Naive thymus-derived CD8-positive, alpha-beta T cell (primary cell): ENCODE measurements around the gene NDUFAF3. TPM values are rescaled to one million over a fixed set of nuclear protein-coding genes. Genes with fewer than 3 reads are reported as not detected.

Source experiments
- ATAC-seq, 2 donors: fragments of 150-1000 bp; cut with Tn5 transposase in 1 of 2; sonication (Bioruptor Pico), chemical (Tn5 transposase) in 1 of 2; 1 replicate in 1 of 2; 2 replicates in 1 of 2; pipeline ENCODE4 v1.10.0; 2021; ENCODE audit warnings: mild to moderate bottlenecking in 2 of 2, moderate library complexity in 2 of 2
- POLR2A ChIA-PET: fragments of 350-600 bp; sonication (Branson Sonifier 250); formaldehyde crosslinking; loops from one replicate; lab custom pipeline; 2021; ENCODE audit warnings: antibody characterized with exemption; lab: Charles Lee
- DNase-seq, 10 donors: peaks; one replicate each; pipeline versions ENCODE4 v3.0.0 to v3.0.0-alpha.2; 2020 to 2022
- H3K27ac Mint-ChIP-seq, 10 donors: one replicate each; pipeline ENCODE4 v1.8.0; 2020 to 2022; ENCODE audit warnings: mild to moderate bottlenecking in 10 of 10, mixed read lengths in 10 of 10, moderate library complexity in 4 of 10, inconsistent platforms in 1 of 10
- H3K27me3 Mint-ChIP-seq, 5 donors: one replicate each; pipeline ENCODE4 v1.8.0; 2021 to 2022; ENCODE audit warnings: mixed read lengths in 5 of 5
- H3K36me3 Mint-ChIP-seq, 3 donors: one replicate each; pipeline ENCODE4 v1.8.0; 2020 to 2022; ENCODE audit warnings: mixed read lengths in 3 of 3, mild to moderate bottlenecking in 2 of 3, inconsistent platforms in 1 of 3
- H3K4me1 Mint-ChIP-seq, 4 donors: one replicate each; pipeline ENCODE4 v1.8.0; 2021 to 2022; ENCODE audit warnings: mixed read lengths in 4 of 4
- H3K4me3 Mint-ChIP-seq, 10 donors: one replicate each; pipeline ENCODE4 v1.8.0; 2020 to 2022; ENCODE audit warnings: mild to moderate bottlenecking in 10 of 10, mixed read lengths in 10 of 10, moderate library complexity in 6 of 10, inconsistent platforms in 1 of 10
- H3K9me3 Mint-ChIP-seq, 9 donors: one replicate each; pipeline ENCODE4 v1.8.0; 2020 to 2022; ENCODE audit warnings: mixed read lengths in 9 of 9, mild to moderate bottlenecking in 3 of 9, inconsistent platforms in 1 of 9, moderate library complexity in 1 of 9
- polyA plus RNA-seq, 3 donors: library from polyadenylated mRNA; unstranded; fragments of 300-500 nt; fragmentation: Illumina TruSeq; gene quantifications; one replicate each; pipeline ENCODE4 v1.2.3, GENCODE V29; 2021
- total RNA-seq, 8 experiments: library from RNA in 2 of 8; stranded (reverse) in 2 of 8; gene quantifications; one replicate each; pipeline ENCODE4 v1.2.3 and lab custom pipeline; 2021 to 2026

The NDUFAF3 gene
- total RNA-seq (10 to 100 TPM; 87.1 to 89.2 TPM), polyA plus RNA-seq (100 to 1,000 TPM; 140 to 226 (median 202) TPM), total RNA-seq (lab: John Stamatoyannopoulos, UW) (27.6 to 60.6 (median 44.8) reads per million in 6 experiments)

- POLR2A ChIA-PET = interaction anchor here (0.5 to 10.8 kb wide), 25 partner anchors 7 to 793 kb away, joined by 3 to 278 read pairs (median 5); partner anchors contain the start of genes ARIH2, DAG1, IMPDH2 and IP6K1
- ATAC-seq (peak; percentile 77 to 83), DNase-seq (peak; percentile 81 to 93 (median 90))
- Mint-ChIP-seq H3K27me3 (peaks cover 0 to 1% (median 0%) of the 10 kb centered on the region in 5 donors), H3K27ac (peak within 1 kb of the TSS; percentile 96 to 99 (median 98)), H3K9me3 (no peaks in the 10 kb centered on the region), H3K36me3 (peaks cover 0 to 31% (median 1%) of the 10 kb centered on the region in 3 donors), H3K4me1 (peaks cover 12 to 65% (median 52%) of the 10 kb centered on the region in 4 donors), H3K4me3 (peak within 1 kb of the TSS; percentile 90 to 99 (median 98))
Measured at GRCh38 chr3:49021813-49022687, at the start of gene NDUFAF3. TSS of gene NDUFAF3 (plus strand) at chr3:49022121. CDS start at chr3:49022145, 24 bp downstream.

GRCh38 chr3:48974076-48974864, 47.7 kb upstream of the NDUFAF3 start:
- no peak overlapping the region for H3K27ac Mint-ChIP-seq
- POLR2A ChIA-PET = interaction anchor here (1.5 kb wide), 1 partner anchor 47 kb away, joined by 5 read pairs; the partner anchor contains the start of gene NDUFAF3
- no peak for DNase-seq
- H3K4me3 Mint-ChIP-seq = no peak overlapping the region
- no peak for ATAC-seq
- H3K36me3 Mint-ChIP-seq = peaks cover 0 to 90% (median 32%) of the 10 kb centered on the region in 3 donors
- no peaks in the 10 kb centered on the region for H3K9me3 Mint-ChIP-seq
- H3K27me3 Mint-ChIP-seq = no peaks in the 10 kb centered on the region
- H3K4me1 Mint-ChIP-seq = peaks cover 0 to 1% (median under 1%) of the 10 kb centered on the region in 4 donors

- Mint-ChIP-seq H3K27ac (peak overlapping the region in 2 of 10 donors; percentile 18 to 68), H3K4me1 (peaks cover 0 to 2% (median 0%) of the 10 kb centered on the region in 4 donors), H3K27me3 (no peaks in the 10 kb centered on the region), H3K36me3 (peaks cover 0 to 88% (median 19%) of the 10 kb centered on the region in 3 donors), H3K4me3 (no peak overlapping the region), H3K9me3 (no peaks in the 10 kb centered on the region)
- no peak for ATAC-seq
- POLR2A ChIA-PET = no interaction called here
- DNase-seq = no peak
Measured at GRCh38 chr3:48979451-48979850, 42.5 kb upstream of the NDUFAF3 start.

GRCh38 chr3:48980295-48980694, 41.6 kb upstream of the NDUFAF3 start:
- ATAC-seq (no peak), DNase-seq (no peak)
- POLR2A ChIA-PET = interaction anchor here (0.6 kb wide), 1 partner anchor 252 kb away, joined by 5 read pairs; no protein-coding TSS in a partner anchor
- Mint-ChIP-seq H3K4me3 (no peak overlapping the region), H3K4me1 (peaks cover 0 to 2% (median 0%) of the 10 kb centered on the region in 4 donors), H3K9me3 (no peaks in the 10 kb centered on the region), H3K27me3 (no peaks in the 10 kb centered on the region), H3K27ac (peak overlapping the region in 1 of 10 donors; percentile 72), H3K36me3 (peaks cover 0 to 88% (median 11%) of the 10 kb centered on the region in 3 donors)

GRCh38 chr3:48982016-48982415, 39.9 kb upstream of the NDUFAF3 start:
- POLR2A ChIA-PET = no interaction called here
- H3K27me3 Mint-ChIP-seq = no peaks in the 10 kb centered on the region
- H3K4me3 Mint-ChIP-seq = no peak overlapping the region
- H3K4me1 Mint-ChIP-seq = peaks cover 0 to 4% (median under 1%) of the 10 kb centered on the region in 4 donors
- ATAC-seq (no peak), DNase-seq (no peak)
- peaks cover 0 to 81% (median 7%) of the 10 kb centered on the region in 3 donors for H3K36me3 Mint-ChIP-seq
- peak overlapping the region in 3 of 10 donors; percentile 51 to 80 (median 60) for H3K27ac Mint-ChIP-seq
- H3K9me3 Mint-ChIP-seq = no peaks in the 10 kb centered on the region

- Mint-ChIP-seq H3K4me1 (peaks cover 2 to 6% (median 3%) of the 10 kb centered on the region in 4 donors), H3K9me3 (no peaks in the 10 kb centered on the region), H3K27ac (peak overlapping the region in 3 of 10 donors; percentile 51 to 70 (median 60)), H3K36me3 (peaks cover 0 to 78% (median 7%) of the 10 kb centered on the region in 3 donors), H3K27me3 (no peaks in the 10 kb centered on the region), H3K4me3 (no peak overlapping the region)
- POLR2A ChIA-PET = interaction anchor here (0.5 kb wide), 1 partner anchor 212 kb away, joined by 4 read pairs; no protein-coding TSS in a partner anchor
- ATAC-seq (no peak), DNase-seq (no peak)
Measured at GRCh38 chr3:48982686-48983085, 39.2 kb upstream of the NDUFAF3 start.

GRCh38 chr3:48983096-48983495, 38.8 kb upstream of the NDUFAF3 start:
- Mint-ChIP-seq H3K4me3 (no peak overlapping the region), H3K4me1 (peaks cover 6 to 9% (median 7%) of the 10 kb centered on the region in 4 donors), H3K27ac (peak overlapping the region in 4 of 10 donors; percentile 3 to 70 (median 30)), H3K27me3 (no peaks in the 10 kb centered on the region), H3K9me3 (no peaks in the 10 kb centered on the region), H3K36me3 (peaks cover 0 to 74% (median 5%) of the 10 kb centered on the region in 3 donors)
- DNase-seq (no peak), ATAC-seq (no peak)
- POLR2A ChIA-PET = no interaction called here

- H3K4me3 Mint-ChIP-seq = no peak overlapping the region
- no peak for ATAC-seq
Measured at GRCh38 chr3:48984663-48985062, 37.3 kb upstream of the NDUFAF3 start.

GRCh38 chr3:48985831-48986376, 36.0 kb upstream of the NDUFAF3 start:
- H3K36me3 Mint-ChIP-seq = peaks cover 0 to 49% (median 0%) of the 10 kb centered on the region in 3 donors
- POLR2A ChIA-PET = interaction anchor here (0.5 to 8.6 kb wide), 4 partner anchors 39 to 498 kb away, joined by 3 to 194 read pairs (median 6); partner anchors contain the start of genes IMPDH2 and NDUFAF3
- no peaks in the 10 kb centered on the region for H3K9me3 Mint-ChIP-seq
- DNase-seq (no peak), ATAC-seq (no peak)
- H3K27me3 Mint-ChIP-seq = no peaks in the 10 kb centered on the region
- peak overlapping the region in 5 of 10 donors; percentile 27 to 87 (median 46) for H3K27ac Mint-ChIP-seq
- no peak overlapping the region for H3K4me3 Mint-ChIP-seq
- H3K4me1 Mint-ChIP-seq = peaks cover 12 to 23% (median 21%) of the 10 kb centered on the region in 4 donors

More at GRCh38 chr3:48984663-48985062, 37.3 kb upstream of the NDUFAF3 start:
- DNase-seq = no peak
- Mint-ChIP-seq H3K27ac (peak overlapping the region in 2 of 10 donors; percentile 49 to 78), H3K36me3 (peaks cover 0 to 60% (median 0%) of the 10 kb centered on the region in 3 donors), H3K9me3 (no peaks in the 10 kb centered on the region), H3K4me1 (peaks cover 12 to 18% (median 17%) of the 10 kb centered on the region in 4 donors), H3K27me3 (no peaks in the 10 kb centered on the region)
- POLR2A ChIA-PET = interaction anchor here (8.6 kb wide), 1 partner anchor 40 kb away, joined by 194 read pairs; the partner anchor contains the start of genes IMPDH2 and NDUFAF3

GRCh38 chr3:48989126-48989795, 32.7 kb upstream of the NDUFAF3 start:
- H3K27me3 Mint-ChIP-seq = no peaks in the 10 kb centered on the region
- POLR2A ChIA-PET = interaction anchor here (0.7 to 8.6 kb wide), 12 partner anchors 16 to 440 kb away, joined by 3 to 194 read pairs (median 6); partner anchors contain the start of genes ARIH2, DALRD3, IMPDH2 and NDUFAF3
- H3K4me1 Mint-ChIP-seq = peaks cover 19 to 47% (median 44%) of the 10 kb centered on the region in 4 donors
- DNase-seq = peak in 1 of 10 donors; percentile 19
- H3K36me3 Mint-ChIP-seq = peaks cover 0 to 22% (median 0%) of the 10 kb centered on the region in 3 donors
- ATAC-seq = peak; percentile 0 to 1
- H3K4me3 Mint-ChIP-seq = peak overlapping the region; percentile 86 to 94 (median 92)
- peak overlapping the region; percentile 85 to 96 (median 91) for H3K27ac Mint-ChIP-seq
- no peaks in the 10 kb centered on the region for H3K9me3 Mint-ChIP-seq
